KOPT-K1 (cell line): ENCODE data around the gene ST3GAL3.
A peak's percentile ranks its signal among the peaks of the same experiment; 100 is the strongest.
"Not testable (repeated sequence)": the region's sequence is repeated elsewhere in the genome, so short reads cannot be mapped to it uniquely, and the experiment has no call there.

Source experiments
- H3K27ac ChIP-seq: fragments of 200-600 bp; sonication (generic); 2 replicates; pipeline ENCODE4 v1.5.1; 2016; ENCODE audit warnings: antibody characterized with exemption, mild to moderate bottlenecking, low read depth, low read length; ENCODE audit not compliant: poor library complexity, severe bottlenecking
- H3K36me3 ChIP-seq: fragments of 200-600 bp; sonication (generic); 2 replicates; pipeline ENCODE4 v1.5.1; 2017; ENCODE audit warnings: antibody characterized with exemption, mild to moderate bottlenecking, low read length, moderate library complexity; ENCODE audit not compliant: insufficient read depth
- H3K9me3 ChIP-seq: fragments of 200-600 bp; sonication (generic); 2 replicates; pipeline ENCODE4 v1.5.1; 2017; ENCODE audit warnings: antibody characterized with exemption, low read length, mild to moderate bottlenecking; ENCODE audit not compliant: insufficient read depth, poor library complexity, severe bottlenecking

ST3GAL3 gene

GRCh38 chr1:43760745-43761317, 53.5 kb downstream of the ST3GAL3 start:
- Histone ChIP-seq H3K27ac (no peak overlapping the region), H3K36me3 (no peaks in the 10 kb centered on the region), H3K9me3 (no peaks in the 10 kb centered on the region)

GRCh38 chr1:43763497-43763973, 56.2 kb downstream of the ST3GAL3 start:
- no peak overlapping the region for H3K27ac ChIP-seq
- no peaks in the 10 kb centered on the region for H3K36me3 ChIP-seq
- no peaks in the 10 kb centered on the region for H3K9me3 ChIP-seq

GRCh38 chr1:43764581-43764980, 57.2 kb downstream of the ST3GAL3 start:
- no peak overlapping the region for H3K27ac ChIP-seq
- no peaks in the 10 kb centered on the region for H3K36me3 ChIP-seq
- H3K9me3 ChIP-seq = no peaks in the 10 kb centered on the region

- Histone ChIP-seq H3K36me3 (no peaks in the 10 kb centered on the region), H3K27ac (no peak overlapping the region), H3K9me3 (no peaks in the 10 kb centered on the region)
These were observed 58.9 kb downstream of the ST3GAL3 start for GRCh38 chr1:43766086-43766784.

- no peak overlapping the region for H3K27ac ChIP-seq
- H3K36me3 ChIP-seq = no peaks in the 10 kb centered on the region
- no peaks in the 10 kb centered on the region for H3K9me3 ChIP-seq
These were observed 59.6 kb downstream of the ST3GAL3 start for GRCh38 chr1:43766818-43767525.

GRCh38 chr1:43768168-43768567, 60.8 kb downstream of the ST3GAL3 start:
- no peak overlapping the region for H3K27ac ChIP-seq
- no peaks in the 10 kb centered on the region for H3K9me3 ChIP-seq
- no peaks in the 10 kb centered on the region for H3K36me3 ChIP-seq

GRCh38 chr1:43769350-43769908, 62.1 kb downstream of the ST3GAL3 start:
- Histone ChIP-seq H3K9me3 (no peaks in the 10 kb centered on the region), H3K36me3 (no peaks in the 10 kb centered on the region), H3K27ac (no peak overlapping the region)

GRCh38 chr1:43770111-43770510, 62.8 kb downstream of the ST3GAL3 start:
- 0 out of 2 replicates have a peak, but pooled peaks cover 1% of the 10 kb centered on the region for H3K36me3 ChIP-seq
- no peak overlapping the region for H3K27ac ChIP-seq
- no peaks in the 10 kb centered on the region for H3K9me3 ChIP-seq

- Histone ChIP-seq H3K9me3 (no peaks in the 10 kb centered on the region), H3K36me3 (0 out of 2 replicates have a peak, but pooled peaks cover 5% of the 10 kb centered on the region), H3K27ac (no peak overlapping the region)
These were observed 65.6 kb downstream of the ST3GAL3 start for GRCh38 chr1:43772978-43773377.

GRCh38 chr1:43773821-43774220, 66.5 kb downstream of the ST3GAL3 start:
- H3K9me3 ChIP-seq = no peaks in the 10 kb centered on the region
- no peak overlapping the region for H3K27ac ChIP-seq
- H3K36me3 ChIP-seq = 0 out of 2 replicates have a peak, but pooled peaks cover 5% of the 10 kb centered on the region

- no peaks in the 10 kb centered on the region for H3K9me3 ChIP-seq
- H3K27ac ChIP-seq = no peak overlapping the region
- H3K36me3 ChIP-seq = 0 out of 2 replicates have a peak, but pooled peaks cover 5% of the 10 kb centered on the region
These were observed 67.0 kb downstream of the ST3GAL3 start for GRCh38 chr1:43774359-43774758.

- 0 out of 2 replicates have a peak, but pooled peaks cover 5% of the 10 kb centered on the region for H3K36me3 ChIP-seq
- peaks cover 15% of the 10 kb centered on the region for H3K9me3 ChIP-seq
- H3K27ac ChIP-seq = no peak overlapping the region
These were observed 68.9 kb downstream of the ST3GAL3 start for GRCh38 chr1:43776043-43776761.

GRCh38 chr1:43777916-43778315, 70.6 kb downstream of the ST3GAL3 start:
- H3K9me3 ChIP-seq = peaks cover 15% of the 10 kb centered on the region
- not testable (repeated sequence) for H3K36me3 ChIP-seq, H3K27ac ChIP-seq

- Histone ChIP-seq H3K36me3 (0 out of 2 replicates have a peak, but pooled peaks cover 5% of the 10 kb centered on the region), H3K27ac (peak overlapping the region; percentile 69), H3K9me3 (peaks cover 15% of the 10 kb centered on the region)
These were observed 71.9 kb downstream of the ST3GAL3 start for GRCh38 chr1:43779266-43779665.
